ENCODE data around the gene P2RY2. TPM values are rescaled to one million over a fixed set of nuclear protein-coding genes. Genes with fewer than 3 reads are reported as not detected.

Gene P2RY2
- total RNA-seq, 1 donor from 2014 or later: 0.30 TPM

DNA sequence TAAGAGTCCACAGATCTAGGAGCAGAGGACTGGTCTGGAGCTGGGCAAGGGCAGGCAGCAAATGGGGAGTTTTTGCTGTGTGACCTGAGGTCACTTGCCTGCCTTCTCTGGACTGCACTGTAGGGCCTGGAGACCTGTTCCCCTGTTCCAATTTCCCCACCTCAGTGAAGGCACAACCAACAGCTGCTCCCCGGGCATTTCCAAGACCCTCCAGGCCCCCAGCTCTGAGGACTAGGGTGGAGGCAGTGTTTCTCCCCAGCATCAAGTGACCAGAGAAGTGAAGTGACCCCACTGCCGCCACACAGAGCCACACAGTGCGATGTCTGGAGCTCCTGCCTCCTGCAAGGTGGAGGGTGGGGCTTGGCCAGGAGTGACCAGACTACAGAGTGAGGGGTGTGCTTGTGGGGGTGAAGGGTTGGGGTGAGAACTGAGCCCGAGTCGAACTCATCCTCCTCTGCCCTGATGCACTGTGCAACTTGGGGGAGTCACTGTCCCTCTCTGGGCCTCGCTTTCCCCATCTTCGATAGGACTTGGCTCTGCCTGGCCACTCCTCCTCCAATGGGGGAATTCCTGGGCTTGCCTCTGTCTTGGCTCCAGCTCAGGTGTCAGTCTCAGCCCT is 21.6 kb downstream of the P2RY2 start:
- FAIRE-seq (no peak), DNase-seq (ENCODE audit: low read depth) (no peak)
- Histone ChIP-seq H2AFZ (ENCODE audit: low read depth, low read length) (peak overlapping the region; percentile 24), H3K9me3 (ENCODE audit: insufficient read depth, low read depth, low read length) (no peaks in the 10 kb centered on the region), H3K27ac (ENCODE audit: low read depth, low read length) (no peak overlapping the region), H3K9ac (ENCODE audit: low read length) (no peak overlapping the region), H3K4me1 (ENCODE audit: insufficient read depth, low read length) (peaks cover 3% of the 10 kb centered on the region), H4K20me1 (ENCODE audit: insufficient read depth, low read length) (no peaks in the 10 kb centered on the region), H3K4me3 (ENCODE audit: insufficient read depth, low read depth, low read length) (no peak overlapping the region), H3K27me3 (ENCODE audit: insufficient read depth, low read length) (no peaks in the 10 kb centered on the region), H3K36me3 (ENCODE audit: insufficient read depth, low read length) (no peaks in the 10 kb centered on the region), H3K4me2 (ENCODE audit: low read length) (no peak overlapping the region), H3K79me2 (ENCODE audit: insufficient read depth, low read length) (no peaks in the 10 kb centered on the region)
- peaks cover 4% of the 10 kb centered on the region for H3K4me1 Mint-ChIP-seq (ENCODE audit: low read depth, unreplicated experiment)
- TF ChIP-seq, protein P1, sequence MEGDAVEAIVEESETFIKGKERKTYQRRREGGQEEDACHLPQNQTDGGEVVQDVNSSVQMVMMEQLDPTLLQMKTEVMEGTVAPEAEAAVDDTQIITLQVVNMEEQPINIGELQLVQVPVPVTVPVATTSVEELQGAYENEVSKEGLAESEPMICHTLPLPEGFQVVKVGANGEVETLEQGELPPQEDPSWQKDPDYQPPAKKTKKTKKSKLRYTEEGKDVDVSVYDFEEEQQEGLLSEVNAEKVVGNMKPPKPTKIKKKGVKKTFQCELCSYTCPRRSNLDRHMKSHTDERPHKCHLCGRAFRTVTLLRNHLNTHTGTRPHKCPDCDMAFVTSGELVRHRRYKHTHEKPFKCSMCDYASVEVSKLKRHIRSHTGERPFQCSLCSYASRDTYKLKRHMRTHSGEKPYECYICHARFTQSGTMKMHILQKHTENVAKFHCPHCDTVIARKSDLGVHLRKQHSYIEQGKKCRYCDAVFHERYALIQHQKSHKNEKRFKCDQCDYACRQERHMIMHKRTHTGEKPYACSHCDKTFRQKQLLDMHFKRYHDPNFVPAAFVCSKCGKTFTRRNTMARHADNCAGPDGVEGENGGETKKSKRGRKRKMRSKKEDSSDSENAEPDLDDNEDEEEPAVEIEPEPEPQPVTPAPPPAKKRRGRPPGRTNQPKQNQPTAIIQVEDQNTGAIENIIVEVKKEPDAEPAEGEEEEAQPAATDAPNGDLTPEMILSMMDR (IDR thresholded peaks at IDR 0.05; ENCODE audit: insufficient read depth, low read depth, low read length): no peak
- no peak for TF ChIP-seq EZH2 (IDR thresholded peaks at IDR 0.05; ENCODE audit: insufficient read depth, low read length)
- H3K4me3 Mint-ChIP-seq (ENCODE audit: unreplicated experiment): no peak overlapping the region
- no peaks in the 10 kb centered on the region for H3K9me3 Mint-ChIP-seq (ENCODE audit: unreplicated experiment)
- H3K36me3 Mint-ChIP-seq (ENCODE audit: low read depth, unreplicated experiment): no peaks in the 10 kb centered on the region
- H3K27ac Mint-ChIP-seq (ENCODE audit: unreplicated experiment): no peak overlapping the region
- H3K27me3 Mint-ChIP-seq (ENCODE audit: low read depth, unreplicated experiment): peaks cover 30% of the 10 kb centered on the region

DNA sequence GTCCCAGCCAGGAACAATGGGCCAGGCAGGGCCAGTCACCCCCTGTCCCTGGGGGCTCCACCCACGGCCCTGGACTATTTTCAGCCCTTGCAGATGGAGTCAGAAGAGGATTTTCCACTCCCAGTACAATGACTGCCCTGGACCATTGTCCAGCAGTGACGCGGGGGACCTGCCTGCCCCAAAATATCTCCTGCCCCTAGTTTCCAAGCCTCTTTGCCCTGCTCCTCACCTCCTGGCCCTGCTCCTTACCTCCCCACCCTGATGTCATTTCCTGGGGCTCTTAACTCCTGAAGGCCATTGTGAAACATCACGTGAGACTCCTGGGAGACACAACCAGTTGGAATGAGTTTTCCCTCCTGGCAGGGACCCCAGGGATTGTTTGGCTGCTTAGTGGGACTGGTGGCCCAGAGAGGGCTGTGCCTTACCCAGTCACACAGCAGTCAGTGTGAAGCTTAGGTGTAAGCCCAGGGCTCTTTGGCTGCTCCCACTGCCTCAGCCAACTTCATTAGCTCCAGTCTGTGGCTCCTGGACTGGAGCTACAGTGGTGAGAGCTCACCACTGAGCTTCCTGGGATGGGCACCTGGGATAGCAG is 22.2 kb downstream of the P2RY2 start:
- no peaks in the 10 kb centered on the region for H4K20me1 ChIP-seq (ENCODE audit: insufficient read depth, low read length)
- DNase-seq (ENCODE audit: low read depth) (peak; percentile 36), FAIRE-seq (no peak)
- TF ChIP-seq, protein P1 (IDR thresholded peaks at IDR 0.05; ENCODE audit: insufficient read depth, low read depth, low read length): no peak
- no peak overlapping the region for H3K4me2 ChIP-seq (ENCODE audit: low read length)
- no peak overlapping the region for H3K4me3 ChIP-seq (ENCODE audit: insufficient read depth, low read depth, low read length)
- H3K36me3 Mint-ChIP-seq (ENCODE audit: low read depth, unreplicated experiment): no peaks in the 10 kb centered on the region
- H3K9me3 ChIP-seq (ENCODE audit: insufficient read depth, low read depth, low read length): no peaks in the 10 kb centered on the region
- H3K4me3 Mint-ChIP-seq (ENCODE audit: unreplicated experiment): no peak overlapping the region
- peaks cover 34% of the 10 kb centered on the region for H3K27me3 Mint-ChIP-seq (ENCODE audit: low read depth, unreplicated experiment)
- H3K9me3 Mint-ChIP-seq (ENCODE audit: unreplicated experiment): no peaks in the 10 kb centered on the region
- H3K27ac ChIP-seq (ENCODE audit: low read depth, low read length): no peak overlapping the region
- H3K4me1 Mint-ChIP-seq (ENCODE audit: low read depth, unreplicated experiment): peaks cover 4% of the 10 kb centered on the region
- no peaks in the 10 kb centered on the region for H3K27me3 ChIP-seq (ENCODE audit: insufficient read depth, low read length)
- peaks cover 3% of the 10 kb centered on the region for H3K4me1 ChIP-seq (ENCODE audit: insufficient read depth, low read length)
- peak overlapping the region; percentile 24 for H2AFZ ChIP-seq (ENCODE audit: low read depth, low read length)
- H3K9ac ChIP-seq (ENCODE audit: low read length): no peak overlapping the region
- H3K79me2 ChIP-seq (ENCODE audit: insufficient read depth, low read length): no peaks in the 10 kb centered on the region
- H3K36me3 ChIP-seq (ENCODE audit: insufficient read depth, low read length): no peaks in the 10 kb centered on the region
- no peak overlapping the region for H3K27ac Mint-ChIP-seq (ENCODE audit: unreplicated experiment)

DNA sequence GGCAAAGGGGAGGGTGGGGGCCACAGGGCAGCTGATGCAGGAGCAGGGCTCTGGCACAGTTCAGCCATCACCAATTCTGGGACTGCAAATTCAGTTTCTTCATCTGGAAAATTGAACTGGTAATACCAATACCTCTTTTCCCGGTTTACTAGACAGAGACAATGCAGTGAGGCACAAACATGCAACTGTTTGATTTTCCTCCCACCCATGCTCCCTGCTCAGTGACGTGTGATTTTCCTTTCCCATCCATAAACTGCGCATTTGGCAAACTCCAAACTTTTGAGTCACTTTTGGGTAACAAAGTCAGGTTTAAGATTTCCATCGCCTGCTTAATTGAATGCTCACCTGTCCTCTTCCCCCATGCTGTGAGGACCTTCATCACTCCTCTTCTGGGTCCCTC is 23.2 kb downstream of the P2RY2 start:
- Histone ChIP-seq H3K4me2 (ENCODE audit: low read length) (no peak overlapping the region), H3K27ac (ENCODE audit: low read depth, low read length) (no peak overlapping the region), H3K79me2 (ENCODE audit: insufficient read depth, low read length) (no peaks in the 10 kb centered on the region), H3K4me1 (ENCODE audit: insufficient read depth, low read length) (peaks cover 3% of the 10 kb centered on the region), H3K4me3 (ENCODE audit: insufficient read depth, low read depth, low read length) (no peak overlapping the region), H3K9me3 (ENCODE audit: insufficient read depth, low read depth, low read length) (no peaks in the 10 kb centered on the region), H3K36me3 (ENCODE audit: insufficient read depth, low read length) (no peaks in the 10 kb centered on the region), H4K20me1 (ENCODE audit: insufficient read depth, low read length) (no peaks in the 10 kb centered on the region), H3K9ac (ENCODE audit: low read length) (no peak overlapping the region), H2AFZ (ENCODE audit: low read depth, low read length) (no peak overlapping the region), H3K27me3 (ENCODE audit: insufficient read depth, low read length) (peaks cover 3% of the 10 kb centered on the region)
- Mint-ChIP-seq H3K4me3 (ENCODE audit: unreplicated experiment) (no peak overlapping the region), H3K27ac (ENCODE audit: unreplicated experiment) (no peak overlapping the region), H3K4me1 (ENCODE audit: low read depth, unreplicated experiment) (peaks cover 4% of the 10 kb centered on the region), H3K9me3 (ENCODE audit: unreplicated experiment) (no peaks in the 10 kb centered on the region), H3K36me3 (ENCODE audit: low read depth, unreplicated experiment) (no peaks in the 10 kb centered on the region), H3K27me3 (ENCODE audit: low read depth, unreplicated experiment) (peaks cover 34% of the 10 kb centered on the region)
- FAIRE-seq: no peak
- TF ChIP-seq, protein P1 (IDR thresholded peaks at IDR 0.05; ENCODE audit: insufficient read depth, low read depth, low read length): no peak
- no peak for TF ChIP-seq EZH2 (IDR thresholded peaks at IDR 0.05; ENCODE audit: insufficient read depth, low read length)
- no peak for DNase-seq (ENCODE audit: low read depth)

Measured in astrocyte (in vitro differentiated cells and primary cell).